HG02938 (cell line): ENCODE results near the gene SELENOO.

Experiments
- ATAC-seq: cut with Tn5 transposase; IDR thresholded peaks from one replicate; pipeline ENCODE4 v1.9.1; 2021; ENCODE audit warnings: mild to moderate bottlenecking, moderate library complexity; ENCODE audit not compliant: unreplicated experiment

Gene SELENOO

GRCh38 chr22:50216055-50216683 lies 15.4 kb downstream of the SELENOO start:
- no peak for ATAC-seq

- ATAC-seq = no peak
These were observed 16.1 kb downstream of the SELENOO start for GRCh38 chr22:50216684-50217520.

GRCh38 chr22:50217543-50218152 lies 16.8 kb downstream of the SELENOO start:
- ATAC-seq = no peak

GRCh38 chr22:50218153-50218995 lies 17.6 kb downstream of the SELENOO start:
- no peak for ATAC-seq

GRCh38 chr22:50218996-50219727 lies 18.4 kb downstream of the SELENOO start:
- ATAC-seq = no peak

GRCh38 chr22:50219800-50220602 lies 19.2 kb downstream of the SELENOO start:
- ATAC-seq = no peak

- ATAC-seq = no peak
These were observed 20.0 kb downstream of the SELENOO start for GRCh38 chr22:50220603-50221409.

- no peak for ATAC-seq
These were observed 20.8 kb downstream of the SELENOO start for GRCh38 chr22:50221410-50222300.

GRCh38 chr22:50222508-50222907 lies 21.7 kb downstream of the SELENOO start:
- no peak for ATAC-seq

GRCh38 chr22:50224071-50224470 lies 23.3 kb downstream of the SELENOO start:
- ATAC-seq = no peak

GRCh38 chr22:50225200-50225969 lies 24.6 kb downstream of the SELENOO start:
- ATAC-seq = no peak

- no peak for ATAC-seq
These were observed 25.5 kb downstream of the SELENOO start for GRCh38 chr22:50226063-50226874.

- ATAC-seq = no peak
These were observed 26.0 kb downstream of the SELENOO start for GRCh38 chr22:50226875-50227165.

- no peak for ATAC-seq
These were observed 26.9 kb downstream of the SELENOO start for GRCh38 chr22:50227579-50228215.

- ATAC-seq = no peak
These were observed 27.6 kb downstream of the SELENOO start for GRCh38 chr22:50228366-50228765.

- no peak for ATAC-seq
These were observed 28.6 kb downstream of the SELENOO start for GRCh38 chr22:50229370-50229769.
